GM21737 (cell line): ENCODE measurements around the gene PACS2.

Experiments
- ATAC-seq: cut with Tn5 transposase; IDR thresholded peaks from one replicate; pipeline ENCODE4 v1.9.1; 2021; ENCODE audit warnings: mild to moderate bottlenecking, moderate library complexity; ENCODE audit not compliant: unreplicated experiment

Gene PACS2

GRCh38 chr14:105366386-105367074, 52.0 kb downstream of the PACS2 start:
- no peak for ATAC-seq

GRCh38 chr14:105367116-105368031, 52.8 kb downstream of the PACS2 start:
- no peak for ATAC-seq

- ATAC-seq, result no peak
Measured at GRCh38 chr14:105368032-105368417, 53.5 kb downstream of the PACS2 start.

- ATAC-seq, result no peak
Measured at GRCh38 chr14:105368426-105368825, 53.9 kb downstream of the PACS2 start.

- ATAC-seq, result no peak
Measured at GRCh38 chr14:105368910-105369652, 54.5 kb downstream of the PACS2 start.

GRCh38 chr14:105369653-105370040, 55.1 kb downstream of the PACS2 start:
- no peak for ATAC-seq

- ATAC-seq, result no peak
Measured at GRCh38 chr14:105374389-105374788, 59.8 kb downstream of the PACS2 start.

GRCh38 chr14:105375635-105376057, 61.1 kb downstream of the PACS2 start:
- ATAC-seq, result no peak

GRCh38 chr14:105376521-105377440, 62.2 kb downstream of the PACS2 start:
- ATAC-seq, result no peak

GRCh38 chr14:105377555-105378182, 63.1 kb downstream of the PACS2 start:
- no peak for ATAC-seq

- no peak for ATAC-seq
Measured at GRCh38 chr14:105378199-105378598, 63.7 kb downstream of the PACS2 start.

- no peak for ATAC-seq
Measured at GRCh38 chr14:105378873-105379685, 64.5 kb downstream of the PACS2 start.

GRCh38 chr14:105379946-105380345, 65.4 kb downstream of the PACS2 start:
- ATAC-seq, result no peak

- no peak for ATAC-seq
Measured at GRCh38 chr14:105380756-105381155, 66.2 kb downstream of the PACS2 start.

- no peak for ATAC-seq
Measured at GRCh38 chr14:105381446-105382342, 67.1 kb downstream of the PACS2 start.

- ATAC-seq, result no peak
Measured at GRCh38 chr14:105382343-105383082, 68.0 kb downstream of the PACS2 start.

- ATAC-seq, result no peak
Measured at GRCh38 chr14:105383083-105383730, 68.7 kb downstream of the PACS2 start.
